NAMALWA (cell line): Measurements from ENCODE around the gene SRSF3.
"Not testable (repeated sequence)": the region's sequence is repeated elsewhere in the genome, so short reads cannot be mapped to it uniquely, and the experiment has no call there.

Experiments used
- DNase-seq: peaks from one replicate; pipeline ENCODE4 v3.0.0-alpha.2; 2015; ENCODE audit warnings: low spot score

Gene SRSF3

GRCh38 chr6:36594029-36594815, at the start of gene SRSF3:
SRSF3 (plus strand) TSS chr6:36594362; CDS start chr6:36596763, 2,401 bp downstream.
- DNase-seq, result peak; percentile 98

- DNase-seq, result no peak
Measured at GRCh38 chr6:36545767-36546307, 48.3 kb upstream of the SRSF3 start.

- peak; percentile 65 for DNase-seq
Measured at GRCh38 chr6:36546308-36546919, 47.7 kb upstream of the SRSF3 start.

- DNase-seq, result peak; percentile 93
Measured at GRCh38 chr6:36546920-36547645, 47.1 kb upstream of the SRSF3 start, which contains the start of gene STK38. STK38 (minus strand) TSS chr6:36547479; CDS start chr6:36540202, 7,277 bp downstream.

- peak; percentile 19 for DNase-seq
Measured at GRCh38 chr6:36547646-36548400, 46.3 kb upstream of the SRSF3 start.

- DNase-seq, result no peak
Measured at GRCh38 chr6:36548401-36548743, 45.8 kb upstream of the SRSF3 start.

GRCh38 chr6:36550473-36551000, 43.6 kb upstream of the SRSF3 start:
- peak; percentile 71 for DNase-seq

- no peak for DNase-seq
Measured at GRCh38 chr6:36555750-36556252, 38.4 kb upstream of the SRSF3 start.

GRCh38 chr6:36556281-36556680, 37.9 kb upstream of the SRSF3 start:
- DNase-seq, result no peak

- no peak for DNase-seq
Measured at GRCh38 chr6:36559011-36559793, 35.0 kb upstream of the SRSF3 start.

- DNase-seq, result no peak
Measured at GRCh38 chr6:36560822-36561221, 33.3 kb upstream of the SRSF3 start.

GRCh38 chr6:36563237-36563927, 30.8 kb upstream of the SRSF3 start:
- DNase-seq, result no peak

- no peak for DNase-seq
Measured at GRCh38 chr6:36563928-36564284, 30.3 kb upstream of the SRSF3 start.

GRCh38 chr6:36566418-36566905, 27.7 kb upstream of the SRSF3 start:
- DNase-seq, result no peak

- no peak for DNase-seq
Measured at GRCh38 chr6:36570264-36570663, 23.9 kb upstream of the SRSF3 start.

- DNase-seq, result no peak
Measured at GRCh38 chr6:36571122-36572043, 22.8 kb upstream of the SRSF3 start.

- DNase-seq, result not testable (repeated sequence)
Measured at GRCh38 chr6:36572353-36573311, 21.5 kb upstream of the SRSF3 start.

- DNase-seq, result no peak
Measured at GRCh38 chr6:36574679-36575078, 19.5 kb upstream of the SRSF3 start.
